ENCODE measurements around the gene LAYN.

DNA sequence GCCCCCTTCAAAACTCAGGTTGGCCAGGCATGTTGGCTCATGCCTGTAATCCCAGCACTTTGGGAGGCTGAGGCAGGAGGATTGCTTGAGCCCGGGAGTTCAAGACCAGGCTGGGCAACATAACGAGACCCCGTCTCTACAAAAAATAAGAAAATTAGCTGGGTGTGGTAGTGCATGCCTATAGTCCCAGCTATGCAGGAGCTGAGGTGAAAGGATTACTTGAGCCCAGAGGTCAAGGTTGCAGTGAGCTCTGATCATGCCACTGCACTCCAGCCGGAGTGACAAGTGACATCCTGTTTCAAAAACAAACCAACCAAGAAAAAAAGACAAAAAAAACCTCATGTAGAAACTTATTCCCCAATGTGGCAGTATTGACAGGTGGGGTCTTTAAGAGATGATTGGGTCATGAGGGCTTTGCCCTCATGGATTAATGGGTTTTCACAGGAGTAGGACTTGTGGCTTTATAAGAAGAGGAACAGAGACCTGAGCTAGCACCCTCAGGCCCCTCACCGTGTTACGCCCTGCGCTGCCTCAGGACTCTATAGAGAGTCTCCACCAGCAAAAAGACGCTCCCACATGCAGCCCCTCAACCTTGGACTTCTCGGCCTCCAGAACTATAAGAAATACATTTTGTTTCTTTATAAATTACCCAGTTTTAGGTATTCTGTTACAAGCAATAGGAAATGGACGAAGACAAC is 22.3 kb downstream of the LAYN start:
- TF ChIP-seq, protein P1, sequence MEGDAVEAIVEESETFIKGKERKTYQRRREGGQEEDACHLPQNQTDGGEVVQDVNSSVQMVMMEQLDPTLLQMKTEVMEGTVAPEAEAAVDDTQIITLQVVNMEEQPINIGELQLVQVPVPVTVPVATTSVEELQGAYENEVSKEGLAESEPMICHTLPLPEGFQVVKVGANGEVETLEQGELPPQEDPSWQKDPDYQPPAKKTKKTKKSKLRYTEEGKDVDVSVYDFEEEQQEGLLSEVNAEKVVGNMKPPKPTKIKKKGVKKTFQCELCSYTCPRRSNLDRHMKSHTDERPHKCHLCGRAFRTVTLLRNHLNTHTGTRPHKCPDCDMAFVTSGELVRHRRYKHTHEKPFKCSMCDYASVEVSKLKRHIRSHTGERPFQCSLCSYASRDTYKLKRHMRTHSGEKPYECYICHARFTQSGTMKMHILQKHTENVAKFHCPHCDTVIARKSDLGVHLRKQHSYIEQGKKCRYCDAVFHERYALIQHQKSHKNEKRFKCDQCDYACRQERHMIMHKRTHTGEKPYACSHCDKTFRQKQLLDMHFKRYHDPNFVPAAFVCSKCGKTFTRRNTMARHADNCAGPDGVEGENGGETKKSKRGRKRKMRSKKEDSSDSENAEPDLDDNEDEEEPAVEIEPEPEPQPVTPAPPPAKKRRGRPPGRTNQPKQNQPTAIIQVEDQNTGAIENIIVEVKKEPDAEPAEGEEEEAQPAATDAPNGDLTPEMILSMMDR (IDR thresholded peaks at IDR 0.05): no peak
- TF ChIP-seq POLR2A (IDR thresholded peaks at IDR 0.05): no peak
- TF ChIP-seq POLR2AphosphoS5 (IDR thresholded peaks at IDR 0.05): no peak
- no peak for TF ChIP-seq EP300 (IDR thresholded peaks at IDR 0.05)
